ENCODE measurements around the gene CLCA2.

Gene CLCA2, protein sequence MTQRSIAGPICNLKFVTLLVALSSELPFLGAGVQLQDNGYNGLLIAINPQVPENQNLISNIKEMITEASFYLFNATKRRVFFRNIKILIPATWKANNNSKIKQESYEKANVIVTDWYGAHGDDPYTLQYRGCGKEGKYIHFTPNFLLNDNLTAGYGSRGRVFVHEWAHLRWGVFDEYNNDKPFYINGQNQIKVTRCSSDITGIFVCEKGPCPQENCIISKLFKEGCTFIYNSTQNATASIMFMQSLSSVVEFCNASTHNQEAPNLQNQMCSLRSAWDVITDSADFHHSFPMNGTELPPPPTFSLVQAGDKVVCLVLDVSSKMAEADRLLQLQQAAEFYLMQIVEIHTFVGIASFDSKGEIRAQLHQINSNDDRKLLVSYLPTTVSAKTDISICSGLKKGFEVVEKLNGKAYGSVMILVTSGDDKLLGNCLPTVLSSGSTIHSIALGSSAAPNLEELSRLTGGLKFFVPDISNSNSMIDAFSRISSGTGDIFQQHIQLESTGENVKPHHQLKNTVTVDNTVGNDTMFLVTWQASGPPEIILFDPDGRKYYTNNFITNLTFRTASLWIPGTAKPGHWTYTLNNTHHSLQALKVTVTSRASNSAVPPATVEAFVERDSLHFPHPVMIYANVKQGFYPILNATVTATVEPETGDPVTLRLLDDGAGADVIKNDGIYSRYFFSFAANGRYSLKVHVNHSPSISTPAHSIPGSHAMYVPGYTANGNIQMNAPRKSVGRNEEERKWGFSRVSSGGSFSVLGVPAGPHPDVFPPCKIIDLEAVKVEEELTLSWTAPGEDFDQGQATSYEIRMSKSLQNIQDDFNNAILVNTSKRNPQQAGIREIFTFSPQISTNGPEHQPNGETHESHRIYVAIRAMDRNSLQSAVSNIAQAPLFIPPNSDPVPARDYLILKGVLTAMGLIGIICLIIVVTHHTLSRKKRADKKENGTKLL

DNA sequence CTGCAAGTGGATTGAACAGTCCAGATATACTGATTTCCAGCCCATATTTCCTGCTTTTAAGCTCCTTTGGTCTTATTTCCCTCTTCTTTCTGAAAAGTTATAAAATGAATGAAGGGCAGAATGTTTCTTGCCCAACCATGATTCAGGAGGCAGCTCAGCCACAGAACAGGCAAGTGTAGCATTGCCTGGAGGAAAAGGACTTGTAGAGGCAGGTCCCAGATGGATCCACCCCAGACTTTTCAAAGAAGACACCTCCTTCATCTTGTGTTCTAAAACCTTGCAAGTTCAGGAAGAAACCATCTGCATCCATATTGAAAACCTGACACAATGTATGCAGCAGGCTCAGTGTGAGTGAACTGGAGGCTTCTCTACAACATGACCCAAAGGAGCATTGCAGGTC lies at the start of gene CLCA2:
TSS of gene CLCA2 (plus strand) at position 299 of the 400 bp plus-strand sequence. CDS start at position 376, 77 bp downstream.
- DNase-seq, result no peak

DNA sequence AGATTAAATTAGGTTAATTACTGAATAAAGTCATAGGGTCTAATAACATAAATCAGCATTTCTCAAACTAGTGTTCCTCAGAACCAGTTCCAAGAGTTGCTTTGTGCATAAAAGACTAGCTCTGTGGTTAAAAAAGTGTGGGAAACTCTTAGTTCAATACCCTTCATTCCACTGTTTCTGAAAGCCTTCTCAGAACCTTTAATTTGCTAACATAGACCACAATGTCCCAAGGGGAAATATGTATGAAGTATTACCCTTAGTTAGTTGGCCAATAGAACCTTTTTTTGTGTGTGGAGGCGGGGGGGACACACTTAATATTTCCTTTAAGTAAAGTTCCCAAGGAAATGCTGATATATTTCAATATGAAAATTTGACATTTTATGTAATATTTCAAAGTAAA lies 48.3 kb upstream of the CLCA2 start:
- no peak for DNase-seq

DNA sequence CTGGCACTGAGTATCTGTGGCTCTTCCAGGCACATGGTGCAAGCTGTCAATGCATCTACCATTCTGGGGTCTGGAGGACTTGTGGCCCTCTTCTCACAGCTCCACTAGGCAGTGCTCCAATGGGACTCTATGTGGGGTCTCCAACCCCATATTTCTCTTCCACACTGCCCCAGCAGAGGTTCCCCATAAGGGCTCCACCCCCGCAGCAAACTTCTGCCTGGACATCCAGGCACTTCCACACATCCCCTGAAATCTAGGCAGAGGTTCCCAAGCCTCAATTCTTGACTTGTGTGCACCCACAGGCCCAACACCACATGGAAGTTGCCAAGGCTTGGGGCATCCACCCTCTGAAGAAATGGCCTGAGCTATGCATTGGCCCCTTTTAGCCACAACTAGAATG lies 46.6 kb upstream of the CLCA2 start:
- no peak for DNase-seq

DNA sequence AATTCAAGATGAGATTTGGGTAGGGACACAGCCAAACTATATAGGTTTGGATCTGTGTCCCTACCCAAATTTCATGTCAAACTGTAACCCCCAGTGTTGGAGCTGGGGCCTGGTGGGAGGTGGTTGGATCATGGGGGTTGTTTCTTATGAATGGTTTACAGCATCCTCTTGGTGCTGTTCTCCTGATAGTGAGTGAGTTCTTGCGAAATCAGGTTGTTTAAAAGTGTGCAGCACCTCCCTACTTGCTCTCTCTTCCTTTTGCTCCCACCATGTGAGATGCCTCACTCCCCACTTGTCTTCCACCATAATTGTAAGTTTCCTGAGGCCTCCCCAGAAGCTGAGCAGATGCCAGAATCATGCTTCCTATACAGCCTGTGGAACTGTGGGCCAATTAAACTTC lies 45.2 kb upstream of the CLCA2 start:
- DNase-seq, result no peak

DNA sequence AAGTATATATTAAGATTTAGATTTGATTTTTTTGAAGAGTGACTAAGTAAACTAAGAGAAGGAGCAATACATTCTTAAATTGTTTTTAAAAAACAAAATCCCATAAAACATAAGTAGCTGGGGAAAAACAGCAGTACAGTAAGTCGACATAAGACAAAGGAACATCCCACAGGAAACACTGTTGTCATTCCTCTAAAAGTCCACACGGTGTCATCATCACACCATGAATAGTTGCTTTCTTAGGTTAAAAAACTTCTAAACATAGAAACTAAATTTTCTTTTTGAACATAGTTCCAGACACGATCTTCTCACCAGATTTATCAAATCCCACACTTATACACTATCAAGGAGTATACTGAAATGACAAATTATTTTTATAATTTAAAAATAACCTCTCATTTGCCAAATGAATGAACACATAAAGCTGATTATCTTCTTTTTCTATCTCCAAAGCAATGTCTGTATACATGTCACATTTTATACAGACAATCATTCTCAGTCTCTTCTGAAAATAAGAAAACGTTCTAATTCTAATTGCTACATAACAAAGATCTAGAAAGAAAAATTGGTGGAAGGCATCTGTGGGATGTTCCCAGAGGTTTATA lies 43.6 kb upstream of the CLCA2 start:
- DNase-seq, result peak; percentile 51

DNA sequence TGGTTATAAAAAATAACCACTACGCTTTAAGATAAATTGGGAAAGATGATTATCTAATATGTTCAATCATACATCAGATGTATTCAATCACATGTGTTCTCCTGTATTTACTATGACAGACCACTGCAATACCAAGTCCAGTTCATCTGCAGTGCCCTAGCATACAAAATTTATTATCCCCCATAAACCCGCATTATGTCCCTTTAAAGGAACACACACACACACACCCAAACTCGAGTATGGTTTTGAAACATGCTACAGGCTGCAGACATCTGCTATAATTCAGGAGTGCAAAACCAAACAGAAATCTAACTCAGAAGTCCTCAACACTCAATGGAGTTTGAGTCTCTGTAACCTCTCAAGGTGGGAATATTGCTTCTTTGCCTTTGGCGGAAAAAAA lies 42.7 kb upstream of the CLCA2 start:
- no peak for DNase-seq

DNA sequence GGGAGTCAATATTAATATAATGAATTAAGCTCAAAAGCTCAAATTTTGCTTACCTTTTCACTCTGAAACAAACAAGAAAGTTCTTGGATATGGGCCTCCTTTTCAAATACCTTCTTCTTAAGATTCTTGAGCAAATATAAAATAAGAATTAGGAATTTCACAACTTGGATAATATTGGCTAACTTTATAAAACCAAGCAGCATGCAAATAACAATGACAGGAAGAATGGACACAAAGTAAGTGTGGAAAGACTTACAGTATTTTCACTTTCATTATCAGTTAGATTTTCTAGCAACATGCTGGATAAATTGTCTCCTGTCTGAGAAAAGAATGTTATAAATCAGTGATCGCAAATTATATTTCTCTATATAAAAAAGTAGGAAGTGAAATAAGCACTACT lies 41.1 kb upstream of the CLCA2 start:
- no peak for DNase-seq

DNA sequence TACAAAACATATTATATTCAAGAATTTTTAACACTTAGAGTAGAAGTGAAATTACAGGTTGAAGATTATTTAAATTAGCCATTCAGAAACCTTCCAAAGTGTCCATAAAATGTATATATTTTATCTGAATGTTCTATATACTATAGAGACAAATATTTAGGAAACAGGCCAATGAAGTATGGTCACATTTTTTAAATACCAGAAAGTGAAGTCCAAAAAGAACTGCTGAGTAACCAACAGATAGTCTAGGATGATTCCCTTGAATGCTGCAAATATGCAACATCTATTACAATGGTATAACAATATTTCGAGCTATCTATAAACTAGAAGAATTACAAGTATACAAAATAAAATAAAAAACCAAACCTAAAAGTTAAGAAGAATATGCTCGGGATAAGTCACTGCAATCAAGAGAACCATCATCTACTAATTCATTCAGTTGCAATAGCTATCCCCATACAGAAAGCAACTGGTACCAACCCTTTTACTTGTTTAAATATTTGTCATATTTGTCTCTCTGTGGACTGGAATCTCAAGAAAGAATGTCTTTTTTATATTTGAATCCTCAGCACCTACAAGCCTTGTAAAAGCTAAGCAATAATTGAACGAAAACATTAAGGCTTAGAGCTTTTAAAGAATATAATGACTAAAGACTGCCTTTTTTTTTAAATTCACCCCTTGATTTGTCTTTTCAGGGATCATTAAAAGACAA lies 35.9 kb upstream of the CLCA2 start:
- no peak for DNase-seq

DNA sequence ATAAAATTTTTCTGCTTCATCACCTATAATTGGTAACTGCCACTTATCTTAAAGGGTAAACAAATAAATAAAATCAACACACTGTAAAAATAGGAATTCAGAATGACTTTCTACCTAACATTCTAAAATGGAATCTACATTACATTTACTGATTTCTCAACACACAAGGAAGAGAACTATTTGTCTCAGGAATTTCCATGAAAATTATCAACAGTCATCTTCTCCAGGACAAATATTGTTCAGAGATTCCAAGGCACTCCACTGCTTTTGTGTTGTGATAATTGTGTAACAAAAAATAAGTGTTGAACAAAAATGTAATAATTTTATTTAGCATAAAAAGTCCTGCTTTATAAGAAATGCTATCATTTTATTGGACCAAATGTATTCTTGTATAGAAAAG lies 35.2 kb upstream of the CLCA2 start:
- no peak for DNase-seq

DNA sequence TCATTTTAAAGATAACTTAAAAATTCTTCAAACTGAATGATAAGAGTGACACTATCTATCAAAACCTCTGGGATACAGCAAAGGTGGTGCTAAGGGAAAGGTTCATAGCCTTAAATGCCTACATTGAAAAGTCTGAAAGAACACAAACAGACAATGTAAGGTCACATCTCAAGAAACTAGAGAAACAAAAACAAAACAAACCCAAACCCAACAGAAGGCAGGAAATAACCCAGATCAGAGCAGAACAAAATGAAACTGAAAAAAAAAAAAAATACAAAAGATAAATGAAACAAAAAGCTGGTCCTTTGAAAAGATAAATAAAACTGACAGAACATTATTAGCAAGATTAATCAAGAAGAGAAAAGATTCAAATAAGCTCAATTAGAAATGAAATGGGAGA lies 34.7 kb upstream of the CLCA2 start:
- DNase-seq, result no peak

DNA sequence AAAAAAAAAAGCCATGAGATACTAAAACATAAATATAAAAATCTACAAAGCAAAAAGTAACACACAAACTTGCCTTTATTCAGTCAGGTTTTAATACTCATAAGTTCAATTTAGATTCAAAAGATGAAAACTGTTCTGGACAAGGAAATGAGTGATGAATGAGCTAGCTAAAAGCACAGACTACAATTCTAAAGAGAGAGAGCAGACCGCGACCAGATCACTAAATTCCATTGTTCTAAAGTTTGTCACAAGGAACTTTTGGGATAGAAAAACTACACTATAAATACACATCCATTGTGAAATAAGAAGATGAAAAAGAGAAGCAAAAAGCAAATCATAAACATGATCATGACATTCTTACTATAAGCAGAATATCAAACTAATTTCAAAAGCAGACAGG lies 29.6 kb upstream of the CLCA2 start:
- no peak for DNase-seq

DNA sequence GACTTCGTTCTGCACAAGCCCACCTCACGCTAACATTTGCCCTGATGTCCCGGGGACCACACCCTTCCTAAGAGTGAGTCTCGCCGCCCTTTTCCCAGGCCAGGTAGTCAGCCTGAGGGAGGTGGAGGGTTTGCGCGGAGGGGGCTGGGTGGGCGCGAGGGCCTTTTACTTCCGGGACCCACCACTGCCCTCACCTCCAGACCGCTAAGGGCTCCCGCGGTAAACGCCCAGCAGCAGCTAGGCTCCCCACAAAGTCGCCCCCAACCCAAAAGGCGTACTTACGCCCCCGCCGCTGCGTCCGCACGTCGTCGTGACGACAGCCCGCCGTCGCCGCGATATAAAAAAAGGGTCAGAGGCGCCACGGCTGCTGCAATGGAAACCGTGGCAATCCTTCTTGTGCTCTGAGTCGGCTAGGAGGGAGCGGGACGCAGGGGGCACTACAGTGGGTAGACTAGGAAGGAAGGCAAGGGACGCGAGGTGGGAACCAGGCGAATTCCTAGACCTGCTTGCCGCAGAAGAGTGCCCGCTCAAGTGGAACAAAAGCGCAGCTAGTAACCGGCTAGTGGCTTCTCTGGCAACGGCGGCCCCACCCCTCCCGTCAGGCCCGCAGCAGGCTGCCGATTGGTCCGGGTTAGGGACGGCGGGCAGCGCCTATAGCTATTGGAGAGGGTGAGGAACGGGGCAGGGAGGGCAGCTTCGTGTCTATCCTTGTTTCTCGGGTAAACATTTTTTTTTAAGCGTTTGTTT lies 28.0 kb upstream of the CLCA2 start, which contains the start of gene ODF2L:
TSS of gene ODF2L (minus strand) at position 573 of the 747 bp plus-strand sequence. CDS start 9,296 bp downstream, outside the sequence.
- peak; percentile 80 for DNase-seq

DNA sequence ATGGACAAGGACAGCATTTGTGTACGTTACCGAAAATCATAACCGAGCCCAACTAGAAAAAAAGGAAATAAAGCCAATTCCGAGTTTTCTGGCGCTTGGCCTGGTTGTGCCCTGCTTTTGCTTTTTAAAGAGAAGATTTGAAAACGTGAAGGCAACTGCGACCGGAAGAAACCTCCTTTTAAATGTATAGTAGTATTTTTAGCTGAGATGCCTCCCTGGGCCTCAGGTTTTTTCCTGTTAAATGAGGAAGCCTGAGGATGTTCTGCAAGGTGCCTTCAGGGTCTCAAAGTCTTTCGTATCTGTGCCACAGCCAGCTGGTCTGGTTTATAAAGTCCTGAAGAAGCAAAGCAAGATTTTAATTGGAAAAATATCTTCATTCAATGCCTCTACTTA lies 27.5 kb upstream of the CLCA2 start:
- DNase-seq, result no peak

DNA sequence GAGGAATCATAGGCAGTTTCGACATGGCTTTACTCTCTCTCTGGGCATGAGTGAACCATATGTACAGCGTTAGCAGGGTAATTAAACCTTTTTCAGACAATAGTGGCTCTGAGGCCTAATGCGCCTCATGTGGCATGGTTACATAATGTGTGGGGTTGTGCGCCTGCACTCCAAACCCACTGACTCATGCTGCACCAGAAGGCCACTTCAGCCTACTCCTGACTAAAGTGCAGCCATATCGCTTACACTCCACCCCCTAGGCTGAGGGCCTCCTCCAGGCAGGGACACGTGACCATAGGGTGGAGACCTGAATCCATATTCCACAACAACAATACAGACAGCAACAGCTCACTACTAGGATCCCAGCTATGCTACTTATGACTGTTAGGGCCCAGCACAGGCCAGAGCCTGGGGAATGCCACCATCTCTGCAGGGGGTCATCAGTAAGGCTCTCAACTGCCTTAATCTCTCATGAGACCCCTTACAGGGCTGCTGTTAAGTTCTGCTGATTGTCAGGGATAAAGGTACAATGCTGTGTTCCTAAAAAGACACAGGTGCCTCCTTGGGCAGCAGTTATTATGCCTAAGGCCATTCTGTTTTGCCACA lies 14.5 kb upstream of the CLCA2 start:
- DNase-seq, result peak; percentile 89

DNA sequence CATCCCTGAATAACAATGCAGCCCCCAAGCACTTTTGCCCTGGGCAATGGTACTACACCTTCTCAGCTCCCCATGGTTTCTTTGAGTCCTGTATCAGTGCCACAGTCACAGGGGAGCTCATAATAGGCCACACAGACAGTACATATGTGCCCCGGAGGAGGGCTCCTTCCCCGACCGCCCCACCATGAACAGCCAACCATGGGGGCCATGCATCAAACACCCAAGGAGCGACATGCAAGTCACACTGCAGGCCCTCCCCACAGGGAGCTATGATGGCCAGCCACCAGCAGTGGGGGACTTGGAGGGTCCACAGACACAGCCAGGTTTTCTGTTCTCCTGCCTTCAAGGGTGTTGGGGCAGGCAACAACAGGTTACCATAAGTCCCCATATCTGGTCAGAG lies 13.1 kb upstream of the CLCA2 start:
- DNase-seq, result no peak

DNA sequence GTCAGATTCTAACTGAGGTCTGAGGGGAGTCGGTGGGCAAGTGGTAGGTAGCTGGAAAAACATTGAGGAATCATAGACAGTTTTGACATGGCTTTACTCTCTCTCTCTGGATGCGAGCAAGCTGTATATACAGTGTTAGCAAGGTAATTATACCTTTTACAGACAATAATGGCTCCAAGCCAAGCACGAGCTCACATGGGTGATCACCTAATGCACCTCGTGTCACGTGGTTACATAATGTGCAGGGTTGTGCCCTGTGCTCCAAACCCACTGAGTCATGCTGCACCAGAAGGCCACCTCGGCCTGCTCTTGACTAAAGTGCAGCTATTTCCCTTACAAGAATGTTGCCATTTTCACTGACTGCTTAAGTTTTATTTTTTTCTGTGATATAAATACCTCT lies 7.6 kb upstream of the CLCA2 start:
- peak; percentile 69 for DNase-seq

DNA sequence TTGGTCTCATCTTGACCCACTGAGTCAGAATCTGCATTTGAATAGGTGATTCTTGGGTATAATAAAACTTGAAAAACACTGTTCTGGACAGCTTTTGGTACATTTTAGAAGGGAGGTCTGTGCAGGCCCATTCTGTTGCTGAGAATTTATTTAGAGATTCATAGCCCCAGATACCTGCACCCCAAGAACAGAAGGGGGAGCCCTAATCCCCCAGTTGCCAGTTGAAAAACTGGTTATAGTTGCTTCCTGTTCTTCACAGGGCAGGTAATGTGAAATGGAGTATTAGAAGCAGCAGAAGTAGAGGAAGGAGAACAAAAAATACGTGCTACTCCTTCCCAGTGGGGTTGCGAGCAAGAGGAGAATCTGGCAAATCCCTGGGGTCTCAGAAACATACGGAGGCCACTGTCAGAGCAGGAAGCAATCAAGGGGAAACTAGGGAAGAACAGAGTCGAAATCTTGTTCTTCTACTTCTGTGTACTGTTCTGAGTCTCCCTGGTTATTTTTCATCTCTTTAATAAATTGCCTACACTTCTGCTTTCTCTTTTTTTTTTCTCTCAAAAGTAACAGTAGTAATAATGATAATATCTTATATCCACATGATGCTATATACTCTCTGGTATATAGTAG lies 4.6 kb upstream of the CLCA2 start:
- no peak for DNase-seq

DNA sequence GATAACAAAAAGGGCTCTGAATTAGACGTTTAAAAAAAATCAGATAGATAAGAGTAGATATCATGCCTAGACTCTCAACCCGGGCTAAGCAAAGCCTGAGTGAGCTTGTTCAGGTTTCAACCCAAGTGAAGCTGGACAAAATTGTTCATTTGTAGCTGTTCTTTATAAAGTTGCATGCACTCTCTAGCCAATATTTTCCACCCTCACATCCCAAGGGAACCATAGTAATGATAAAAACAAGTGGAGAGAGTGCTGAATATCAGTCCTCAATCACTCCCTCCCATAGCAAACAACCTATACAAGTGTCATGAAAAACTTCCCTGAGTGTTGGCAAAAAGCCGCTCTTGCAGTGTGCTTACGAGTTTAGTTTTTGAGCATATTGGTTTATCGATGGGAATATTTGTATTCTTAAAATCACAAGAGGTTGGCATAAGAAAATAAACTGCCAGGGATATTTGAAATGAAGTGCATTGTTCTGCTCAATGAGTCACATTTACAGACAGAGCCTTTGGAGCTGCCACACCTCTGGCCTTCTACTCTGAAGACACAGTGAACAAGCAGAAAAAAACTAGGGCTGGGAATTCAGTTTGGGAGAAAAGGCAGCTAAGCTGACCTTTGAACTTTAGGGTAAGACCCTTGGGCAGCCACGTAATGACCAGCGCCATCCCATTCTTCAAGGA lies 2.2 kb upstream of the CLCA2 start:
- no peak for DNase-seq

DNA sequence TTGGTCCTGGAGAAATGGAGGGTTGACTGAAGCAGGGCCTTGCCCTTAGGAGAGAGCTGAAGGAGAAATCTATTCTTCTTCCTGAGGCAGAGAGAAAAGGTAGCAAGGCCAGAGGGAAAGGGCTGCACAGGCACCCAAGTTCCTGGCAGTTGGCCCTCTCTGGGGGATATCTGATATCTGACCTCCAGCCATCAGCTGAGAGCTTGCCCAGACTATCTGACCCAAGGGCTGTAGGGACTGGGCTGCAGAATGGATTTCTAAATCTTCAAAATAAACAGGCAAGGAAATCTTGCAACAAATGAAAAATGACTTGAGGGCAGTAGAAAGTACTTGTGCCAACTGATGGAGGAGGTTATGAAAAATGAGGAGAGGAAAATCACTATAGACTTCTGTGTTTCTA lies 498 bp upstream of the CLCA2 start:
- no peak for DNase-seq

DNA sequence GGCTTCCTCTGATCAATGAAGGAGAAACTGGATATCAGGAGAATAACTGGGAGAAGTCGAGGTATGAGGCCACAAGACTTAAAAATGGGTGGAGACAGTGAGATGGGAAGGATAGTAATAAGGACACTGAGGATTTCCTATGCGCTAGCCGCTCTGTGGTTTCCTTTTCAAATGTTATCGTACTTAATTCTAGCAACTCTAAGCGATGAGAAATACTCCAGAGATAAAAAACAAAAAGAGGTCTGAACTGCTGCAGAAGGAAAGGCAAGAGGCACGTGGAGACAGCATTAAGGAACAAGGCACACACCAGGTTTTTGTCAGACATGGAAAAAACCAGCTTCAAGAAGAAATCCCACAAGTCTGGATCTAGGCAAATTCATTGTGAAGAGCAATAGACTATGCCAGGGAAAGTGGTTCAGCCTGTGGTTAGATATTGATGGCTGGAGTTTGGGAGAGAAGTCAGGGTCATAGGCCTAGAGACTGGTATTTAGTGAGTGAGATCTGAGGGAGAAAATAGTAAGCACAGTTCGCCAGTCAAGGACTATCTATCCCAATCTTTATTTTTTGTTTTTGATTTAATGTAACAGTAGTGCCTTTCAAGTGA lies 5.3 kb downstream of the CLCA2 start:
- DNase-seq, result no peak
